ENCODE data around the gene RBM48.
"Not testable (repeated sequence)": the region's sequence is repeated elsewhere in the genome, so short reads cannot be mapped to it uniquely, and the experiment has no call there.

Gene RBM48

DNA sequence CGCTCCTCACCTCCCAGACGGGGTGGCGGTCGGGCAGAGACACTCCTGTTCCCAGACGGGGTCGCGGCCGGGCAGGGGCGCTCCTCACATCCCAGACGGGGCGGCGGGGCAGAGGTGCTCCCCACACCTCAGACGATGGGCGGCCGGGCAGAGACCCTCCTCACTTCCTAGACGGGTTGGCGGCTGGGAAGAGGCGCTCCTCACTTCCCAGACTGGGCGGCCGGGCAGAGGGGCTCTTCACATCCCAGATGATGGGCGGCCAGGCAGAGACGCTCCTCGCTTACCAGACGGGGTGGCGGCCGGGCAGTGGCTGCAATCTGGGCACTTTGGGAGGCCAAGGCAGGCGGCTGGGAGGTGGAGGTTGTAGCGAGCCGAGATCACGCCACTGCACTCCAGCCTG is 16.5 kb downstream of the RBM48 start:
- H3K9me3 ChIP-seq (ENCODE audit: insufficient read depth, low read depth, low read length); H3K4me1 ChIP-seq (ENCODE audit: insufficient read depth, low read length); H3K9ac ChIP-seq (ENCODE audit: low read depth, low read length); H3K27me3 ChIP-seq (ENCODE audit: insufficient read depth, low read length); H3K27ac ChIP-seq (ENCODE audit: low read depth, low read length); H3K4me3 ChIP-seq (ENCODE audit: low read length); H3K36me3 ChIP-seq (ENCODE audit: insufficient read depth, low read length): not testable (repeated sequence)
- WGBS, result 97% methylated on average over 30 of the region's 30 CpGs

DNA sequence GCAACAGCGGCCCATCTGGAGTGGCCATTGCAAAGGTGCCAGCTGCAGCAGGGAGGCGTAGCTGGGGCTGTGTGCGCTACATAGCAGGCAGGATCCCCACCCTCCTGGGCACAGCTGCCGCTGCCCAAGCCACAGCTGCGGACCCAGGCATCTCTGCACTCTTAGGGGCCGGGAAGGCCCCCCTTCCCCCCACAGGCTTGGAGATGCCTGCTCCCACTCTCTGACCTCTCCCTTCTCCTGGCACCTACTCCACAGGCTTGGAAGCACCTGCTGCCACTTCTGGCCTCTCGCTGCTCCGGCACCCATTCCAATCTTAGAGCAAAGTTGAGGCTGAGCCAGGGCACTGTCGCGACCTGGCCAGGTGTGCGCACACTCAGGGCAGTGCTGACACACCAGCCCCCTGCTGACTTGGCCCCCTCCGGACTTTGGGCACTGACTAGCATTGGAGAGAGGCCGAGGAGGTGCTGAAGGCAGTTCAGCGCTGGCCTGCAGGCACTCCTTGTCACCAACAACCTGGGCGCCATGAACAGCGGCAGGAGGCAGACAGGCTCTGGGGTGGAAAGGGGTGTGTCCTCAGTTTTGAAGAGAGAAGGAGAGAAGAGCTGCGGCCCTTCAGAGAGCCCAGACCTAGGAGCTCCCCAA is 18.4 kb downstream of the RBM48 start:
- Histone ChIP-seq H3K9ac (ENCODE audit: low read depth, low read length) (no peak overlapping the region), H3K4me1 (ENCODE audit: insufficient read depth, low read length) (no peaks in the 10 kb centered on the region), H3K27me3 (ENCODE audit: insufficient read depth, low read length) (no peaks in the 10 kb centered on the region), H3K9me3 (ENCODE audit: insufficient read depth, low read depth, low read length) (peaks cover 3% of the 10 kb centered on the region; the same call in 1 of the 2 replicates), H3K4me3 (ENCODE audit: low read length) (no peak overlapping the region), H3K27ac (ENCODE audit: low read depth, low read length) (no peak overlapping the region), H3K36me3 (ENCODE audit: insufficient read depth, low read length) (no peaks in the 10 kb centered on the region)
- WGBS, result 94% methylated on average over 17 of the region's 17 CpGs

DNA sequence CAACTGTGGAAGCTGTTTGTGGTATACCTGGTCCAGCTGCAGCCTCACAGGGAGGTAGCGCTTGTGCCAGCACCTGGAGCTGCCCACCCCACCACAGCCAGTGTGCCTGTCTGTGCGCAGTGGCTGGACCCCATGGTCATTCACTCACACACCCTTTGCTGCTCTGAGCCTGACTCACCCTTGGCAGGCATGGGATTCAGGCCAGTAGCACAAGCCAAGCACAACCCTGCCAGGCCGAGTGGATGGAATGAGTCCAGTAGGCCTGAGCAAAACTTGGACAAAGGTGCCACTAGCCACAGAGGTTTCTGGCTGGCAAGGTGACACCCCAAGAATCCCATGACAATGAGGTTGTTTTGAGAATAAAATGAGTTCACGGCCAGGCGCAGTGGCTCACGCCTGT is 19.0 kb downstream of the RBM48 start:
- H3K36me3 ChIP-seq (ENCODE audit: insufficient read depth, low read length), result no peaks in the 10 kb centered on the region
- no peak overlapping the region for H3K4me3 ChIP-seq (ENCODE audit: low read length)
- H3K27ac ChIP-seq (ENCODE audit: low read depth, low read length), result no peak overlapping the region
- H3K9ac ChIP-seq (ENCODE audit: low read depth, low read length), result no peak overlapping the region
- H3K27me3 ChIP-seq (ENCODE audit: insufficient read depth, low read length), result no peaks in the 10 kb centered on the region
- WGBS, result 94% methylated on average over 6 of the region's 6 CpGs
- H3K4me1 ChIP-seq (ENCODE audit: insufficient read depth, low read length), result no peaks in the 10 kb centered on the region
- H3K9me3 ChIP-seq (ENCODE audit: insufficient read depth, low read depth, low read length), result peaks cover 3% of the 10 kb centered on the region; the same call in 1 of the 2 replicates

DNA sequence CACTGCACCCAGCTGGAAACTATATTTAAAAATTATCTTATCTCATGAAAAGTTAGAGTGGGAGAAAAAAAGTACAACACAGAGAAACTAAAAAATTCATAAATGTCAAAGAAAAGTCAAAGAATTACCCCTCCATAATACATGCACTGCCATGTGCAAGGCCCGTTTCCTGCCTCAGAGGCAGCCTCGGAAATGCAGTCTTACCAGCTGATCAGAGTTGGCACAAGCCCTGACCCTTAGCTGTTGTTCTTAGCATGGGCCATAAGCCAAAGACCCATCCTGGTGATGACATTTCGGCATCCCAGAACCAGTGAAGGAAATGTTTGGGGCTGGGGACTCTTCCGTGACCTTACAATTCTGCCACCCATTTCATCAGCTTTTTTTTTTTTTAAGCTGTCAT is 21.6 kb downstream of the RBM48 start:
- Histone ChIP-seq H3K4me3 (ENCODE audit: low read length) (no peak overlapping the region), H3K9me3 (ENCODE audit: insufficient read depth, low read depth, low read length) (0 out of 2 replicates have a peak, but pooled peaks cover 3% of the 10 kb centered on the region), H3K9ac (ENCODE audit: low read depth, low read length) (no peak overlapping the region), H3K4me1 (ENCODE audit: insufficient read depth, low read length) (no peaks in the 10 kb centered on the region), H3K27ac (ENCODE audit: low read depth, low read length) (no peak overlapping the region), H3K36me3 (ENCODE audit: insufficient read depth, low read length) (no peaks in the 10 kb centered on the region), H3K27me3 (ENCODE audit: insufficient read depth, low read length) (no peaks in the 10 kb centered on the region)
- WGBS, result 93% methylated on average over 4 of the region's 4 CpGs

DNA sequence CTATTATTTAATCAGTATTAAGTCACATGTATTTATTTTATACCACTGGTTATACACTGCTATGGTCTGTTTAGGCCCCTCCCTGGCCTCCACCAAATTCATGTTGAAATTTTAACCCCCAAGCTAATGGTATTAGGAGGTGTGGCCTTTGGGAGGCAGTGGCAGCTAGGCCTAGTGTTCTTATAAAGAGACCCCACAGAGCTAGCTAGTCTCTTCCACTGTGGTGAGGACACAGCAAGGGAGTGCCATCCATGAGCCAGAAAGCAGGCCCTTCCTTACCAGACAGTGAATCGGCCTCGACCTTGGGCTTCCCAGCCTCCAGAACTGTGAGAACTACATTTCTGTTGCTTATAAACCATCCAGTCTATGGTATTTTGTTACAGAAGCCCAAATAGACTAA is 28.7 kb downstream of the RBM48 start:
- Histone ChIP-seq H3K9ac (ENCODE audit: low read depth, low read length) (no peak overlapping the region), H3K27me3 (ENCODE audit: insufficient read depth, low read length) (no peaks in the 10 kb centered on the region), H3K4me1 (ENCODE audit: insufficient read depth, low read length) (no peaks in the 10 kb centered on the region), H3K9me3 (ENCODE audit: insufficient read depth, low read depth, low read length) (no peaks in the 10 kb centered on the region), H3K4me3 (ENCODE audit: low read length) (no peak overlapping the region), H3K27ac (ENCODE audit: low read depth, low read length) (no peak overlapping the region), H3K36me3 (ENCODE audit: insufficient read depth, low read length) (peaks cover 22% of the 10 kb centered on the region)
- 93% methylated on average over 2 of the region's 2 CpGs for WGBS

DNA sequence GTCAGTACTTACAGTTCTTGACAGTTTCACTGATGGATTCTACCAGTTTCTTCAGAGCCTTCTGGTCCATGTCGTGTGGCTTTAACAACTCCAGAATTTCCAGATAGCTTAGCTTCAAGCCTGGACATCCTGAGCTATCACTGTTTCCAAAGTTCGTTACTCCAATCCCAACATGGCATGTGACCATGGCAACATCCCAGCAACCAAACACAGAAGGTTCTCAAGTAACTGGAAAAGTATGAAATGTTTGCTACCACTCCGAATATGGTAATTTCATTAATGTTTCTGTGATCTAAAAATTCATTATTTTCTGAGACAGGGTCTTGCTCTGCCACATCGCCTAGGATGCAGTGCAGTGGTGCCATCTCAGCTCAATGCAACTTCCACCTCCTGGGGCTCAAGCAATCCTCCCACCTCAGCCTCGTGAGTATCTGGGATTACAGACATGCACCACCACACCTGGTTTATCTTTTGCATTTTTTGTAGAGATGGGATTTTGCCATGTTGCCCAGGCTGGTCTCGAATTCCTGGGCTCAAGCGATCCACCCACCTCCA is 29.3 kb downstream of the RBM48 start:
- peaks cover 28% of the 10 kb centered on the region for H3K36me3 ChIP-seq (ENCODE audit: insufficient read depth, low read length)
- H3K9ac ChIP-seq (ENCODE audit: low read depth, low read length), result no peak overlapping the region
- no peaks in the 10 kb centered on the region for H3K9me3 ChIP-seq (ENCODE audit: insufficient read depth, low read depth, low read length)
- WGBS, result 93% methylated on average over 7 of the region's 7 CpGs
- H3K27me3 ChIP-seq (ENCODE audit: insufficient read depth, low read length), result no peaks in the 10 kb centered on the region
- no peaks in the 10 kb centered on the region for H3K4me1 ChIP-seq (ENCODE audit: insufficient read depth, low read length)
- H3K27ac ChIP-seq (ENCODE audit: low read depth, low read length), result no peak overlapping the region
- no peak overlapping the region for H3K4me3 ChIP-seq (ENCODE audit: low read length)

DNA sequence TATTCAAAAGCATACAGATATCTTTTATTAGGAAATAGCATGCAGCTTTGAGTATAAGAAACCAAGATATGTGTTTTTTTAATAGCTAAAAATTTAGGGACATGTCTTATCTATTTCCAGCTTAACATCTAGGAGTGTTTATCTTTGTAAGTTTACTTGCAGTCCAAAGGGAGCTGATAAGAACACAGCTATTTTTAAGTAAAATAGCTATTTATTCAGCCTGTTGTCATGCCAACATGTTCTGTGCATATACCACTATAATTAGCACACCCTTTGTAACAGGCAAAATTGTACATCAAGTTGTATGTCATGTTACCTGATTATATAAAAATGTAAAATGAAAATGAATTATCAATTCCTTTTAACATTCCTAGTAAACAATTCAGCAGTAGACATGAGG is 32.0 kb downstream of the RBM48 start:
- no peaks in the 10 kb centered on the region for H3K9me3 ChIP-seq (ENCODE audit: insufficient read depth, low read depth, low read length)
- H3K36me3 ChIP-seq (ENCODE audit: insufficient read depth, low read length), result peaks cover 50% of the 10 kb centered on the region
- no peaks in the 10 kb centered on the region for H3K27me3 ChIP-seq (ENCODE audit: insufficient read depth, low read length)
- H3K27ac ChIP-seq (ENCODE audit: low read depth, low read length), result no peak overlapping the region
- H3K4me1 ChIP-seq (ENCODE audit: insufficient read depth, low read length), result 0 out of 2 replicates have a peak, but pooled peaks cover 6% of the 10 kb centered on the region
- no peak overlapping the region for H3K9ac ChIP-seq (ENCODE audit: low read depth, low read length)
- H3K4me3 ChIP-seq (ENCODE audit: low read length), result no peak overlapping the region

DNA sequence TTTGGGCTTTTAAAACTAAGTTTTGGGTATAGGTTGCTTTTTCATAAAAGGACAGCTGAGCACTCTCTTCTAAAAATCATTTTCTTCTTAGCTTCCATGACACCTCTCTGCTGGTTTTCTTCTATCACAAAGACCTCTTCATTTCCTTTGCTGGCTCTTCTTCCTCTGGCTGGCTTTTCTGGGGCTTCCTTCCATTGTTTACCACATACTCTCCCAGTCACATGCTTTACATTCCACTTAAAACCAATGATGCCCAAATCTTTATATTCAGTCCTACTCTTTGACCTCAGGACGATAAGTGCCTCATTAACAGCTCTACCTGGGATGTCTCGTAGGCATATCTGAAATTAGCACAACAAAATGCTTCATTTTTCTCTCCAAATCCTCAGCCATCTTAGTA is 34.8 kb downstream of the RBM48 start:
- peak overlapping the region; percentile 16; the same call in 1 of the 2 replicates for H3K9ac ChIP-seq (ENCODE audit: low read depth, low read length)
- H3K27ac ChIP-seq (ENCODE audit: low read depth, low read length), result 0 out of 2 replicates have a peak overlapping the region, but pooled peaks have one; percentile 31
- H3K4me3 ChIP-seq (ENCODE audit: low read length), result no peak overlapping the region
- H3K36me3 ChIP-seq (ENCODE audit: insufficient read depth, low read length), result peaks cover 76% of the 10 kb centered on the region
- 0 out of 2 replicates have a peak, but pooled peaks cover 6% of the 10 kb centered on the region for H3K4me1 ChIP-seq (ENCODE audit: insufficient read depth, low read length)
- H3K9me3 ChIP-seq (ENCODE audit: insufficient read depth, low read depth, low read length), result no peaks in the 10 kb centered on the region
- no peaks in the 10 kb centered on the region for H3K27me3 ChIP-seq (ENCODE audit: insufficient read depth, low read length)
- WGBS, result 90% methylated on average over 2 of the region's 2 CpGs

DNA sequence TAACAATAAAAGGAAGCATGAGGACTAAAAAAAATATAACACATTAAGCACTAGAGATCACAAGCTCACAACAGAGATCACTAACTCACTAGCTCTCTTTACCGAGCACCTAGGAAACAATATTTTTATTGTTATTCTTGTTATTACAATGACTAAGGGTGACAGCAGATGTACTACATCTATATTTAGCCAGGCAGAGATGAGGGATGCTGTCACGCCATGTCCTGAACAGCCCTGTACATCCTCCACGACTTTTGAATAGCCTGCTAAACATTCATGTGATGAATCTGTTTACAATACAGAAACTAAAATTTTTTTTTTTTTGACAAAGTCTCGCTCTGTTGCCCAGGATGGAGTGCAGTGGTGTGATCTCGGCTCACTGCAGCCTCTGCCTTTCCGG is 38.9 kb downstream of the RBM48 start:
- H3K27me3 ChIP-seq (ENCODE audit: insufficient read depth, low read length), result no peaks in the 10 kb centered on the region
- no peak overlapping the region for H3K27ac ChIP-seq (ENCODE audit: low read depth, low read length)
- no peak overlapping the region for H3K9ac ChIP-seq (ENCODE audit: low read depth, low read length)
- H3K36me3 ChIP-seq (ENCODE audit: insufficient read depth, low read length), result peaks cover 90% of the 10 kb centered on the region
- 95% methylated on average over 5 of the region's 6 CpGs for WGBS
- no peak overlapping the region for H3K4me3 ChIP-seq (ENCODE audit: low read length)
- 0 out of 2 replicates have a peak, but pooled peaks cover 6% of the 10 kb centered on the region for H3K4me1 ChIP-seq (ENCODE audit: insufficient read depth, low read length)
- no peaks in the 10 kb centered on the region for H3K9me3 ChIP-seq (ENCODE audit: insufficient read depth, low read depth, low read length)

DNA sequence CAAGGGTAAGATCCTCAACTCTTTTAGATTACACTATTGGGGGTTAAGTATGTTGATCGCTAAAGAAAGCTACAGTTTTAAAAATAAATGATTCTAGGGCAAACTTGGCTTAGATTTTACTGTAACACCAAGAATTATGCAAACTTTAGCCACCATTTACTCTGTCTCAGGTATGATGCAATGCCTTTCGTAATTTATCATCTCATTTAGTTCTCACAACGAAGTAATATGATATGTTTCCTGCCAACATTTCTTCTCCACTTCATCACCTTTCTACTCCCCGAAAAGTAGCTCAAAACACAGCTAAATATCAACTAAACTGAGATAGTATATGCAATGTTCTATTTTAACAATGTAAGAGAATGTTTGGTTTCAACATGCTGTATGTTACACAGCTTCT is 40.5 kb downstream of the RBM48 start:
- Histone ChIP-seq H3K9me3 (ENCODE audit: insufficient read depth, low read depth, low read length) (no peaks in the 10 kb centered on the region), H3K9ac (ENCODE audit: low read depth, low read length) (no peak overlapping the region), H3K27me3 (ENCODE audit: insufficient read depth, low read length) (no peaks in the 10 kb centered on the region), H3K27ac (ENCODE audit: low read depth, low read length) (no peak overlapping the region), H3K4me1 (ENCODE audit: insufficient read depth, low read length) (no peaks in the 10 kb centered on the region), H3K4me3 (ENCODE audit: low read length) (no peak overlapping the region), H3K36me3 (ENCODE audit: insufficient read depth, low read length) (peaks cover 89% of the 10 kb centered on the region)
- 95% methylated on average over 3 of the region's 4 CpGs for WGBS

DNA sequence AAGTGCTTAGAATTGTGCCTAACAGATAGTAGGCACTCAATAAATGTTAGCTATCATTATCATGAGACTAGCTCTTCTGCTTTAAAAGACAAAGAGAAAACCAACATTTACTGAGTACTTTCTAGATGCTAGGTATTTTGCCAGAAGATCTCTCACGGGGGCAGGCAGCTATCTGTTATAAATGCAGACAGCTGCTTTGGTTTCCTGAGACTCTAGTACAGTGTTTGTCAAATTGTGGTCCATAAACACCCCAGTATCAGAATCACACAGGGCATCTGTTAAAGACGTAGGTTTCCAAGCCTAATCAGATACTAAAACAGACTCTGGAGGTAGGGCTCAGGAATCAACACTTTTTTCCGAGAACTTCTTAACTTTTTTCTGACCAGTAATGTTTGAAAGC is 47.7 kb downstream of the RBM48 start:
- H3K9ac ChIP-seq (ENCODE audit: low read depth, low read length), result no peak overlapping the region
- 98% methylated on average over 3 of the region's 3 CpGs for WGBS
- peaks cover 95% of the 10 kb centered on the region for H3K36me3 ChIP-seq (ENCODE audit: insufficient read depth, low read length)
- no peak overlapping the region for H3K4me3 ChIP-seq (ENCODE audit: low read length)
- no peaks in the 10 kb centered on the region for H3K9me3 ChIP-seq (ENCODE audit: insufficient read depth, low read depth, low read length)
- no peak overlapping the region for H3K27ac ChIP-seq (ENCODE audit: low read depth, low read length)
- H3K4me1 ChIP-seq (ENCODE audit: insufficient read depth, low read length), result no peaks in the 10 kb centered on the region
- H3K27me3 ChIP-seq (ENCODE audit: insufficient read depth, low read length), result no peaks in the 10 kb centered on the region

DNA sequence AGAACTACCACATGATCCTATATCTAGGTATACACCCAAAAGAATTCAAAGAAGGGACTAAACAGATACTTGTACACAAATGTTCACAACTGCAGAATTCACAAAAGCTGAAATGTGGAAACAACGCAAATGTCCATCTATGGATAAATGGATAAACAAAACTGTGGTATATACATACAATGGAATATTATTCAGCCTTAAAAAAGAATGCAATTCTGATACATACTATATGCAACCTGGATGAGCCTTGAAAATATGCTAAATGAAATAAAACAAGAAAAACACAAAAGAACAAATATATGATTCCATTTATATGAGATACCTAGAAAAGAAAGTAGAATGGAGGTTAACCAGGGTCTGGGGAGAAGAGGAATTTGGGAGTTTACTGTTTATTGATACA is 54.4 kb downstream of the RBM48 start:
- no CpG with 5 or more reads among the region's 1 CpG for WGBS
- Histone ChIP-seq H3K36me3 (ENCODE audit: insufficient read depth, low read length) (peaks cover 43% of the 10 kb centered on the region), H3K27ac (ENCODE audit: low read depth, low read length) (no peak overlapping the region), H3K27me3 (ENCODE audit: insufficient read depth, low read length) (no peaks in the 10 kb centered on the region), H3K4me1 (ENCODE audit: insufficient read depth, low read length) (no peaks in the 10 kb centered on the region), H3K4me3 (ENCODE audit: low read length) (no peak overlapping the region), H3K9ac (ENCODE audit: low read depth, low read length) (no peak overlapping the region), H3K9me3 (ENCODE audit: insufficient read depth, low read depth, low read length) (no peaks in the 10 kb centered on the region)

Measured in HUES64 (cell line).